Central memory CD8-positive, alpha-beta T cell (primary cell): ENCODE measurements around the gene EEF1A2.

Experiments used
- ATAC-seq: fragments of 150-1000 bp; cut with Tn5 transposase; replicated peaks from 2 replicates; pipeline ENCODE4 v1.10.0; 2022; ENCODE audit warnings: mild to moderate bottlenecking, moderate FRiP score, moderate number of reproducible peaks; ENCODE audit not compliant: poor library complexity, severe bottlenecking; ENCODE audit errors: extremely low read depth
- DNase-seq, 2 donors: peaks; one replicate each; pipeline ENCODE4 v3.0.0; 2021; ENCODE audit warnings: low spot score in 2 of 2
- H3K27ac Mint-ChIP-seq: one replicate; pipeline ENCODE4 v1.8.0; 2022; ENCODE audit warnings: low read depth, mild to moderate bottlenecking, moderate library complexity, mixed read lengths
- H3K27me3 Mint-ChIP-seq: one replicate; pipeline ENCODE4 v1.8.0; 2022; ENCODE audit warnings: mixed read lengths
- H3K36me3 Mint-ChIP-seq: one replicate; pipeline ENCODE4 v1.8.0; 2022; ENCODE audit warnings: mild to moderate bottlenecking, moderate library complexity, mixed read lengths; ENCODE audit not compliant: insufficient read depth
- H3K4me1 Mint-ChIP-seq: one replicate; pipeline ENCODE4 v1.8.0; 2022; ENCODE audit warnings: mixed read lengths
- H3K4me3 Mint-ChIP-seq: one replicate; pipeline ENCODE4 v1.8.0; 2022; ENCODE audit warnings: mild to moderate bottlenecking, moderate library complexity, mixed read lengths
- H3K9me3 Mint-ChIP-seq: one replicate; pipeline ENCODE4 v1.8.0; 2022; ENCODE audit warnings: mixed read lengths

EEF1A2 gene

GRCh38 chr20:63448031-63448430, 50.9 kb downstream of the EEF1A2 start:
- no peak for DNase-seq
- Mint-ChIP-seq H3K27me3 (peaks cover 19% of the 10 kb centered on the region), H3K36me3 (peaks cover 8% of the 10 kb centered on the region), H3K9me3 (peaks cover 5% of the 10 kb centered on the region), H3K27ac (no peak overlapping the region), H3K4me1 (no peaks in the 10 kb centered on the region), H3K4me3 (no peak overlapping the region)
- no peak for ATAC-seq

GRCh38 chr20:63447320-63447719, 51.6 kb downstream of the EEF1A2 start:
- peaks cover 16% of the 10 kb centered on the region for H3K36me3 Mint-ChIP-seq
- no peak for ATAC-seq
- peaks cover 19% of the 10 kb centered on the region for H3K27me3 Mint-ChIP-seq
- H3K9me3 Mint-ChIP-seq: peaks cover 12% of the 10 kb centered on the region
- H3K4me1 Mint-ChIP-seq: peaks cover 1% of the 10 kb centered on the region
- no peak overlapping the region for H3K27ac Mint-ChIP-seq
- DNase-seq: no peak
- H3K4me3 Mint-ChIP-seq: no peak overlapping the region

- Mint-ChIP-seq H3K4me3 (no peak overlapping the region), H3K27me3 (peaks cover 19% of the 10 kb centered on the region), H3K9me3 (peaks cover 14% of the 10 kb centered on the region), H3K36me3 (peaks cover 19% of the 10 kb centered on the region), H3K4me1 (peaks cover 10% of the 10 kb centered on the region), H3K27ac (no peak overlapping the region)
- DNase-seq: no peak
- ATAC-seq: no peak
Measured at GRCh38 chr20:63446216-63447024, 52.5 kb downstream of the EEF1A2 start.

- Mint-ChIP-seq H3K27me3 (peaks cover 19% of the 10 kb centered on the region), H3K4me1 (peaks cover 15% of the 10 kb centered on the region), H3K27ac (no peak overlapping the region), H3K4me3 (no peak overlapping the region), H3K36me3 (peaks cover 22% of the 10 kb centered on the region), H3K9me3 (peaks cover 14% of the 10 kb centered on the region)
- DNase-seq: no peak
- no peak for ATAC-seq
Measured at GRCh38 chr20:63445075-63445734, 53.7 kb downstream of the EEF1A2 start.

DNA sequence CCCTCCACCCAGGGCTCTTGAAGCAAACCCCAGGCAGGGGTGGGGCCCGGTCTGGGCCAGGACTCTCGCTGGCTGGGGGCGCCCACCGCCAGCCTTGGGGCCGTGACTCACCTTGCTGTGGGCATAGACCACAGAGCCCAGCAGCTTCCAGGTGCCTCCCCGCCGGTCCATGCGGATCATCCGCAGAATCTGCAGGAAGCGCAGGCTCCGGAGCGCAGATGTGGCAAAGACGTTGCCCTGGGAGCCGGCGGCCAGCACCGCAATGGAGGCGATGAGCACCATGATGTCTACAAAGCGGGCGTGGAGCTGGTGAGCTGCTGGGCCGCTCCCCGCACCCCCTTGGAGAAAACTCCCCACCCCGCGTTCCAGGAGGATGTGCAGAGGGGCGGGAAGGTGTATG, 54.3 kb downstream of the EEF1A2 start:
- Mint-ChIP-seq H3K27me3 (peaks cover 19% of the 10 kb centered on the region), H3K36me3 (peaks cover 22% of the 10 kb centered on the region), H3K4me1 (peaks cover 15% of the 10 kb centered on the region), H3K27ac (no peak overlapping the region), H3K4me3 (no peak overlapping the region), H3K9me3 (peaks cover 14% of the 10 kb centered on the region)
- DNase-seq (no peak), ATAC-seq (no peak)

DNA sequence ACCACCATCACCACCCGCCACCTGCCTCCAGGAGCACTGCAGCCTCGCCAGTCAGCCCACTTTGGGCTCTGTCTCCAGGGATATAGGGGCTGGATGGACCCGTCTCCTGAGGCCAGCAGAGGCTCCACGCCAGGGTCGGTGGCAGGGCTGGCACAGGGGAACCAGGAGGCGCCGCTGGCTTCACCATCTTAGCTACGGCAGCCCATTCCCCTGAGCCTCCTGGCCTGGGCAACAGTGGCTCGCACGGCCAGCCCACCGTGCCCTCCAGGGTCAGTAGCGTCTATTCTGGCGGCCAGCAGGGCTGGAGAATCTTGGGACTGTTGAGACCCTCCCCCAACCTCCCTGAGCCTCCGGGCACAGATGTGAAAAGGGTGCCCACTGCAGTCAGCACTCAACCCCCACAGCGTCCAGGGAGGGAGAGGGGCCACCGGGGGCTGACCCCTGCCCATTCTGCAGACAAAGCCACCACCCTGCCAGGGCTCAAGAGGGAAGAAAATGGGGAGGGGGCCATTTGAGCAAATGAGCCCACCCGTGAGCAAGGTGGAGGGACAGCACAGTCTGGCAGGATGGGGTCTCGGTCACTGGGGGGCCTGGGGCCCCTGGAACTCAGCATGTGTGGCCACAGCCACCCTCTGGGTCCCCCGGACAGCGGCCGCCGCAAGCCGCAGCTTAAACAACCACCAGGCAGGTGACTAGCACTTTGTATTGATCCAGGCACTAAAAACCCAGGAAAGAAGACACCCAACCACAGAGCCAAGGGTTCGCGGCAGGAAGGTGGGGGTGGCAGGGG, 55.1 kb downstream of the EEF1A2 start:
- Mint-ChIP-seq H3K9me3 (peaks cover 14% of the 10 kb centered on the region), H3K36me3 (peaks cover 20% of the 10 kb centered on the region), H3K4me1 (peaks cover 15% of the 10 kb centered on the region), H3K27ac (no peak overlapping the region), H3K27me3 (peaks cover 25% of the 10 kb centered on the region), H3K4me3 (no peak overlapping the region)
- DNase-seq: no peak
- no peak for ATAC-seq

GRCh38 chr20:63442100-63442493, 56.8 kb downstream of the EEF1A2 start:
- Mint-ChIP-seq H3K36me3 (peaks cover 20% of the 10 kb centered on the region), H3K4me3 (peak overlapping the region; percentile 51)

DNA sequence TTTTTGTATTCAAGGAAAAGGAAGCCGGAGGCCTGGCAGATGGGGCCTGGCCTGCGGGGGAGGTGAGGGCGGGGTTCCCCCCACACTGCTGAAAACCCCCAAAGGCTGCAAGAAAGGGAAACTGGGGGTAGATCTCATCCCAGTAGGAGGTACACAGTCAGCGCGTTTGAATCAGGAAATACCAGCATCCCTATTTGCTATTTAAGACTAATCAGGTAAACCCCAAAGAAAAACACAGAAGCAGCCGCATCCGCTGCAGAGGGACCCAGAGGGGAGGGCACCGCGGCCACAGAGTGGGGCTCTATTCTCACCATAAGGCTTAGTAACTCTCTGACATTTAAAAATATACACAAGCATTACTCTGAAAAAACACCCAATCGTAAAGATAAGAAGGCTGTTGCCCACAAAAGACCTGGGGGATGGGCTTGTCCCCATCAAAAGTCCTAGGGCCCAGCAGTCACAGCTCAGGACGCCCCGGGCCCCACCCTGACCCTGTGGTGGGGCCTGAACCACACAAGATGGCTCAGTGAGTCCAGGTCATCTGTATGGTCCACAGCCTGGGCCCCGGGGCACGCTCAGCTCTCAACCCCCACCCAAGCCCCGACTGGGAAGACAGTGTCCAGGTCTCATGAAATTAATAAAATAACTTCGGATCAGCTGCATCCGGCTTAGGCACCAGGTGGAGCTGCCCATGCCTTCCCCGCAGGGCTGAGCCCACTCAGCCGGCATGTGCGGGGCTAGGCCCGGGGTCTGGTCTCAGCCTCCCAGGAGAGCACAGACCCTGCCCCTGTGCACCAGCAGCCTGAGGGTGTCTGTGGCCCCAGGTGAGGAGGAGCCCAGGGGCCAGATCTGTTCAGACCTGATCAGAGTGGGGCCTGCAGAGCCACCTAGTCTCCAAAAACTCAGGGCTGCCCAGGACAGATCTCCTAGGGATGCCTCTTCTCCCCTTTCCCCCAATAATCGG, 57.5 kb downstream of the EEF1A2 start:
- DNase-seq (peak in 1 of 2 donors; percentile 25), ATAC-seq (peak; percentile 77)
- H3K4me1 Mint-ChIP-seq: peaks cover 15% of the 10 kb centered on the region
- peaks cover 14% of the 10 kb centered on the region for H3K9me3 Mint-ChIP-seq
- H3K36me3 Mint-ChIP-seq: peaks cover 20% of the 10 kb centered on the region
- peaks cover 7% of the 10 kb centered on the region for H3K27me3 Mint-ChIP-seq
- H3K4me3 Mint-ChIP-seq: peak overlapping the region; percentile 51
- peak overlapping the region; percentile 74 for H3K27ac Mint-ChIP-seq

More at GRCh38 chr20:63442100-63442493, 56.8 kb downstream of the EEF1A2 start:
- Mint-ChIP-seq H3K27me3 (peaks cover 12% of the 10 kb centered on the region), H3K9me3 (peaks cover 14% of the 10 kb centered on the region), H3K27ac (peak overlapping the region; percentile 74), H3K4me1 (peaks cover 15% of the 10 kb centered on the region)
- DNase-seq (peak; percentile 23 to 49), ATAC-seq (peak; percentile 57)

GRCh38 chr20:63440366-63440955, 58.4 kb downstream of the EEF1A2 start:
- ATAC-seq (no peak), DNase-seq (no peak)
- Mint-ChIP-seq H3K27me3 (peaks cover 7% of the 10 kb centered on the region), H3K9me3 (peaks cover 14% of the 10 kb centered on the region), H3K4me3 (no peak overlapping the region), H3K4me1 (peaks cover 15% of the 10 kb centered on the region), H3K27ac (no peak overlapping the region), H3K36me3 (peaks cover 20% of the 10 kb centered on the region)

GRCh38 chr20:63439866-63440265, 59.0 kb downstream of the EEF1A2 start:
- Mint-ChIP-seq H3K9me3 (peaks cover 14% of the 10 kb centered on the region), H3K4me3 (no peak overlapping the region), H3K36me3 (peaks cover 21% of the 10 kb centered on the region), H3K27ac (no peak overlapping the region), H3K4me1 (peaks cover 17% of the 10 kb centered on the region), H3K27me3 (peaks cover 7% of the 10 kb centered on the region)
- ATAC-seq (no peak), DNase-seq (no peak)

DNA sequence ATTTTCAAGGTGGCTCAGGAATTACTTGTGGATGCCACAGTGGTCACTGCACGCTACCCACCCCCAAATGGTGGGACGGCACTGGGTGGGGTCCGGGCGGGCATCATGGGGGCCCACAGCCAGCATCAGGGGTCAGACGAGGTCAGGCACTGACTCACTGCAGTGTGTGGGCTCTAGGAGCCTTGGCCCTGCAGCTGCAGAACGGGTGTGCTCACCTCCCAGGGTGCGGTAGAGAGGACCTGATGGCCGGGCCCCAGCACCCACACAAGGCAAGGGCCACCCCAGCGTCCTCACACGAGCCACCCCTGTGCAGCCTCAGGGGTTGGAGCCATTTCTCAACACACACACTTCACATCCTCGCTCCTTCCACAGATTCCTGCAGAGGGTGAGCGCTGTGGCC, 60.8 kb downstream of the EEF1A2 start:
- no peak for ATAC-seq
- H3K27ac Mint-ChIP-seq: no peak overlapping the region
- peaks cover 10% of the 10 kb centered on the region for H3K9me3 Mint-ChIP-seq
- H3K4me3 Mint-ChIP-seq: no peak overlapping the region
- H3K36me3 Mint-ChIP-seq: peaks cover 16% of the 10 kb centered on the region
- H3K27me3 Mint-ChIP-seq: peaks cover 7% of the 10 kb centered on the region
- DNase-seq: no peak
- H3K4me1 Mint-ChIP-seq: peaks cover 23% of the 10 kb centered on the region
